B cell (primary cell): ENCODE results near the gene GPR137B. TPM values are rescaled to one million over a fixed set of nuclear protein-coding genes. Genes with fewer than 3 reads are reported as not detected.

Source experiments
- ATAC-seq: fragments of 200-7000 bp; cut with Tn5 transposase; one replicate; pipeline ENCODE4 v1.10.0; 2021; ENCODE audit warnings: low read depth, mild to moderate bottlenecking, moderate number of reproducible peaks, moderate library complexity
- CTCF ChIA-PET: fragments of 350-600 bp; sonication (Branson Sonifier 250); formaldehyde crosslinking; loops from one replicate; lab custom pipeline; 2021; ENCODE audit warnings: antibody characterized with exemption, inconsistent platforms; lab: Charles Lee
- POLR2A ChIA-PET: fragments of 350-600 bp; sonication (Branson Sonifier 250); formaldehyde crosslinking; loops from one replicate; lab custom pipeline; 2021; ENCODE audit warnings: antibody characterized with exemption; lab: Charles Lee
- DNase-seq: peaks from one replicate; pipeline ENCODE4 v3.0.0; 2013
- H2AFZ ChIP-seq: 2 replicates; pipeline ENCODE4 v1.6.1; 2012; ENCODE audit warnings: mild to moderate bottlenecking, low read depth, low read length; ENCODE audit not compliant: insufficient read depth, poor library complexity, severe bottlenecking
- H3K27ac ChIP-seq, 2 donors: 1 replicate in 1 of 2; 2 replicates in 1 of 2; pipeline ENCODE4 v1.5.1; 2012 to 2013; ENCODE audit warnings: low read length in 2 of 2, mild to moderate bottlenecking in 2 of 2, moderate library complexity in 1 of 2
- H3K27me3 ChIP-seq, 4 experiments: fragments of 200-600 bp in 1 of 4; sonication (generic) in 1 of 4; replicated peaks in 1 of 4; 1 replicate in 2 of 4; 2 replicates in 2 of 4; pipeline versions ENCODE4 v1.6.1 to v1.7.0; 2013 to 2016; ENCODE audit warnings: low read length in 3 of 4, mild to moderate bottlenecking in 2 of 4, mixed read lengths in 1 of 4, moderate library complexity in 1 of 4; ENCODE audit not compliant: insufficient read depth in 4 of 4, control insufficient read depth in 3 of 4; ENCODE audit errors: control extremely low read depth in 1 of 4
- H3K36me3 ChIP-seq, 2 experiments: replicated peaks in 1 of 2; 1 replicate in 1 of 2; 2 replicates in 1 of 2; pipeline versions ENCODE4 v1.6.1 to v1.7.1; 2013; ENCODE audit warnings: low read length in 1 of 2; ENCODE audit not compliant: insufficient read depth in 2 of 2, control insufficient read depth in 1 of 2; ENCODE audit errors: control extremely low read depth in 1 of 2, extremely low read depth in 1 of 2
- H3K4me1 ChIP-seq, 2 donors: fragments of 200-600 bp in 1 of 2; sonication (generic) in 1 of 2; 1 replicate in 1 of 2; 2 replicates in 1 of 2; pipeline versions ENCODE4 v1.5.1 to v1.6.1; 2013 to 2017; ENCODE audit warnings: low read length in 2 of 2; ENCODE audit not compliant: control insufficient read depth in 2 of 2, insufficient read depth in 2 of 2
- H3K4me2 ChIP-seq: replicated peaks from 2 replicates; pipeline ENCODE3; 2012; ENCODE audit warnings: mild to moderate bottlenecking, low read depth, low read length; ENCODE audit not compliant: poor library complexity, severe bottlenecking
- H3K4me3 ChIP-seq, 5 experiments: fragments of 200-600 bp in 1 of 5; sonication (generic) in 1 of 5; 1 replicate in 3 of 5; 2 replicates in 2 of 5; pipeline versions ENCODE4 v1.5.1 to v1.7.0; 2011 to 2016; ENCODE audit warnings: low read length in 4 of 5, mild to moderate bottlenecking in 4 of 5, low read depth in 2 of 5, control low read depth in 1 of 5, moderate library complexity in 1 of 5; ENCODE audit not compliant: insufficient read depth in 1 of 5; ENCODE audit errors: control extremely low read depth in 1 of 5, extremely low read depth in 1 of 5
- H3K79me2 ChIP-seq: fragments of 200-600 bp; sonication (generic); one replicate; pipeline ENCODE4 v1.6.0; 2016; ENCODE audit warnings: low read length; ENCODE audit not compliant: control insufficient read depth, insufficient read depth
- H3K9ac ChIP-seq: fragments of 200-600 bp; sonication (generic); 2 replicates; pipeline ENCODE4 v1.6.1; 2017; ENCODE audit warnings: mild to moderate bottlenecking, low read length, moderate library complexity
- H3K9me3 ChIP-seq, 3 donors: one replicate each; pipeline versions ENCODE4 v1.6.1 to v1.7.1; 2013; ENCODE audit warnings: low read length in 2 of 3; ENCODE audit not compliant: control insufficient read depth in 2 of 3, insufficient read depth in 1 of 3; ENCODE audit errors: control extremely low read depth in 1 of 3
- H4K20me1 ChIP-seq: 2 replicates; pipeline ENCODE4 v1.6.0; 2012; ENCODE audit warnings: mild to moderate bottlenecking, low read length; ENCODE audit not compliant: insufficient read depth, control insufficient read depth, poor library complexity, severe bottlenecking
- H3K27ac Mint-ChIP-seq: one replicate; pipeline ENCODE4 v1.8.0; 2021; ENCODE audit warnings: mixed read lengths
- H3K27me3 Mint-ChIP-seq: one replicate; pipeline ENCODE4 v1.8.0; 2021; ENCODE audit warnings: mixed read lengths
- H3K4me1 Mint-ChIP-seq: one replicate; pipeline ENCODE4 v1.8.0; 2021; ENCODE audit warnings: mixed read lengths
- H3K4me3 Mint-ChIP-seq: one replicate; pipeline ENCODE4 v1.8.0; 2021; ENCODE audit warnings: mixed read lengths
- H3K9me3 Mint-ChIP-seq: one replicate; pipeline ENCODE4 v1.8.0; 2022; ENCODE audit warnings: mixed read lengths; ENCODE audit not compliant: insufficient read depth
- EZH2 ChIP-seq: IDR thresholded peaks from 2 replicates; pipeline ENCODE4 v1.6.1; 2012; ENCODE audit warnings: borderline replicate concordance, low read depth, mild to moderate bottlenecking, moderate library complexity, low read length; ENCODE audit not compliant: insufficient read depth, poor library complexity, severe bottlenecking
- WGBS: methylation state at CpG from one replicate; pipeline ENCODE4 v1.1.5; 2013; ENCODE audit warnings: missing lambda C conversion rate; ENCODE audit not compliant: insufficient coverage; 5-methylcytosine and 5-hydroxymethylcytosine counted together
- intact Hi-C: fragments of 100-400 bp; cut with micrococcal nuclease; formaldehyde crosslinking; loops from one replicate; pipeline ENCODE4 v1.10.0; 2022
- polyA plus RNA-seq: library from polyadenylated mRNA; depleted of rRNA; stranded (reverse); fragments of >200 nt; gene quantifications from 2 replicates; pipeline ENCODE4 v1.2.3, GENCODE V29; 2012
- total RNA-seq, 2 donors: library from RNA; stranded (reverse); fragments of 120-200 nt in 1 of 2; gene quantifications; 1 replicate in 1 of 2; 2 replicates in 1 of 2; pipeline versions ENCODE4 v1.2.3 to v1.2.4, GENCODE V29; 2013 to 2022
- TF ChIP-seq, protein P1 (sequence below): fragments of 200-600 bp; IDR thresholded peaks from one replicate; pipeline ENCODE4 v1.8.0; 2022; ENCODE audit warnings: antibody characterized with exemption, mild to moderate bottlenecking

The GPR137B gene
- total and polyA plus RNA-seq, 2 donors (not counting 1 experiment from before 2014, with no cell fraction given) = 1.5 to 11.8 TPM

GRCh38 chr1:236228411-236228810 is 86.1 kb downstream of the GPR137B start:
- no peaks in the 10 kb centered on the region for H3K27me3 ChIP-seq
- no peaks in the 10 kb centered on the region for H3K4me1 ChIP-seq
- H4K20me1 ChIP-seq = no peaks in the 10 kb centered on the region
- no peak overlapping the region for H3K27ac ChIP-seq
- no peak overlapping the region for H3K4me2 ChIP-seq
- POLR2A ChIA-PET = no interaction called here
- intact Hi-C loops = no loop called here
- Mint-ChIP-seq H3K4me1 (no peaks in the 10 kb centered on the region), H3K4me3 (no peak overlapping the region), H3K27me3 (no peaks in the 10 kb centered on the region), H3K27ac (no peak overlapping the region), H3K9me3 (no peaks in the 10 kb centered on the region)
- no peaks in the 10 kb centered on the region for H3K9me3 ChIP-seq
- peaks cover 5 to 23% of the 10 kb centered on the region in 2 experiments for H3K36me3 ChIP-seq
- H3K9ac ChIP-seq = no peak overlapping the region
- 100% methylated on average over 1 of the region's 4 CpGs for WGBS
- DNase-seq (no peak), ATAC-seq (no peak)
- H3K79me2 ChIP-seq = no peaks in the 10 kb centered on the region
- no peak for TF ChIP-seq EZH2
- TF ChIP-seq, protein P1, sequence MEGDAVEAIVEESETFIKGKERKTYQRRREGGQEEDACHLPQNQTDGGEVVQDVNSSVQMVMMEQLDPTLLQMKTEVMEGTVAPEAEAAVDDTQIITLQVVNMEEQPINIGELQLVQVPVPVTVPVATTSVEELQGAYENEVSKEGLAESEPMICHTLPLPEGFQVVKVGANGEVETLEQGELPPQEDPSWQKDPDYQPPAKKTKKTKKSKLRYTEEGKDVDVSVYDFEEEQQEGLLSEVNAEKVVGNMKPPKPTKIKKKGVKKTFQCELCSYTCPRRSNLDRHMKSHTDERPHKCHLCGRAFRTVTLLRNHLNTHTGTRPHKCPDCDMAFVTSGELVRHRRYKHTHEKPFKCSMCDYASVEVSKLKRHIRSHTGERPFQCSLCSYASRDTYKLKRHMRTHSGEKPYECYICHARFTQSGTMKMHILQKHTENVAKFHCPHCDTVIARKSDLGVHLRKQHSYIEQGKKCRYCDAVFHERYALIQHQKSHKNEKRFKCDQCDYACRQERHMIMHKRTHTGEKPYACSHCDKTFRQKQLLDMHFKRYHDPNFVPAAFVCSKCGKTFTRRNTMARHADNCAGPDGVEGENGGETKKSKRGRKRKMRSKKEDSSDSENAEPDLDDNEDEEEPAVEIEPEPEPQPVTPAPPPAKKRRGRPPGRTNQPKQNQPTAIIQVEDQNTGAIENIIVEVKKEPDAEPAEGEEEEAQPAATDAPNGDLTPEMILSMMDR = no peak
- no peak overlapping the region for H2AFZ ChIP-seq
- CTCF ChIA-PET = no interaction called here
- no peak overlapping the region for H3K4me3 ChIP-seq

GRCh38 chr1:236235116-236235515 is 92.8 kb downstream of the GPR137B start:
- Histone ChIP-seq H3K9me3 (no peaks in the 10 kb centered on the region), H3K4me2 (no peak overlapping the region), H3K79me2 (no peaks in the 10 kb centered on the region), H3K9ac (no peak overlapping the region), H2AFZ (no peak overlapping the region), H3K36me3 (peaks cover 3 to 8% of the 10 kb centered on the region in 2 experiments), H3K27me3 (no peaks in the 10 kb centered on the region), H3K4me3 (no peak overlapping the region), H3K4me1 (no peaks in the 10 kb centered on the region), H4K20me1 (no peaks in the 10 kb centered on the region), H3K27ac (no peak overlapping the region)
- H3K27ac Mint-ChIP-seq = no peak overlapping the region
- ChIA-PET POLR2A (no interaction called here), CTCF (no interaction called here)
- DNase-seq (no peak), ATAC-seq (no peak)
- H3K4me3 Mint-ChIP-seq = no peak overlapping the region
- no peaks in the 10 kb centered on the region for H3K9me3 Mint-ChIP-seq
- TF ChIP-seq, protein P1 = no peak
- no peak for TF ChIP-seq EZH2
- H3K4me1 Mint-ChIP-seq = no peaks in the 10 kb centered on the region
- no peaks in the 10 kb centered on the region for H3K27me3 Mint-ChIP-seq
- WGBS = no CpG with 5 or more reads among the region's 3 CpGs
- intact Hi-C loops = no loop called here
